OCI-LY1 (cell line): ENCODE data around the gene GTF2H4.
"Not testable (repeated sequence)": the region's sequence is repeated elsewhere in the genome, so short reads cannot be mapped to it uniquely, and the experiment has no call there.

Source experiments
- EZH2 ChIP-seq: fragments of 200-600 bp; sonication (generic), shearing (Covaris generic); IDR thresholded peaks from 2 replicates; pipeline ENCODE4 v1.8.0; 2017; ENCODE audit warnings: borderline replicate concordance, mixed run types, mild to moderate bottlenecking, antibody characterized with exemption, low read length, moderate library complexity, mixed read lengths
- TF ChIP-seq, protein P1 (sequence below): fragments of 200-600 bp; sonication (generic), shearing (Covaris generic); IDR thresholded peaks from 2 replicates; pipeline ENCODE4 v1.5.1; 2017; ENCODE audit warnings: mild to moderate bottlenecking, antibody characterized with exemption, low read length, moderate library complexity, mixed read lengths

DNA sequence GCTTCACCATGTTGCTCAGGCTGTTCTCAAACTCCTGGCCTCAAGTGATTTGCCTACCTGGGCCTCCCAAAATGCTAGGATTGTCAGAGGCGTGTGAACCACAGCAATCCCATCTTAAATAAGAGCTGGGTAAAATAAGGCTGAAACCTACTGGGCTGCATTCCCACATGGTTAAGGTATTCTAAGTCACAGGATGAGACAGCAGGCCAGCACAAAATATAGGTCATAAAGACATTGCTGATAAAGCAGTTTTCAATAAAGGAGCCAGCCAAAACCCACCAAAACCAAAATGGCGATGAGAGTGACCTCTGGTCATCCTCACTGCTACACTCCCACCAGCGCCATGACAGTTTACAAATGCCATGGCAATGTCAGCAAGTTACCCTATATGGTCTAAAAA lies 34.2 kb upstream of the GTF2H4 start:
- TF ChIP-seq, protein P1, sequence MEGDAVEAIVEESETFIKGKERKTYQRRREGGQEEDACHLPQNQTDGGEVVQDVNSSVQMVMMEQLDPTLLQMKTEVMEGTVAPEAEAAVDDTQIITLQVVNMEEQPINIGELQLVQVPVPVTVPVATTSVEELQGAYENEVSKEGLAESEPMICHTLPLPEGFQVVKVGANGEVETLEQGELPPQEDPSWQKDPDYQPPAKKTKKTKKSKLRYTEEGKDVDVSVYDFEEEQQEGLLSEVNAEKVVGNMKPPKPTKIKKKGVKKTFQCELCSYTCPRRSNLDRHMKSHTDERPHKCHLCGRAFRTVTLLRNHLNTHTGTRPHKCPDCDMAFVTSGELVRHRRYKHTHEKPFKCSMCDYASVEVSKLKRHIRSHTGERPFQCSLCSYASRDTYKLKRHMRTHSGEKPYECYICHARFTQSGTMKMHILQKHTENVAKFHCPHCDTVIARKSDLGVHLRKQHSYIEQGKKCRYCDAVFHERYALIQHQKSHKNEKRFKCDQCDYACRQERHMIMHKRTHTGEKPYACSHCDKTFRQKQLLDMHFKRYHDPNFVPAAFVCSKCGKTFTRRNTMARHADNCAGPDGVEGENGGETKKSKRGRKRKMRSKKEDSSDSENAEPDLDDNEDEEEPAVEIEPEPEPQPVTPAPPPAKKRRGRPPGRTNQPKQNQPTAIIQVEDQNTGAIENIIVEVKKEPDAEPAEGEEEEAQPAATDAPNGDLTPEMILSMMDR: not testable (repeated sequence)
- not testable (repeated sequence) for TF ChIP-seq EZH2
